Measurements from ENCODE around the gene ZC3H6. TPM values are rescaled to one million over a fixed set of nuclear protein-coding genes. Genes with fewer than 3 reads are reported as not detected.

ZC3H6 gene
- polyA plus RNA-seq, 1 of the 3 experiments (the other 2 are of a cell fraction) = 0.71 TPM

GRCh38 chr2:112322919-112323318 is 47.5 kb downstream of the ZC3H6 start (continued):
- no peak for TF ChIP-seq GATA2 (CRISPR knock-in tag; IDR thresholded peaks at IDR 0.05)
- TF ChIP-seq MEF2A (IDR thresholded peaks at IDR 0.05; ENCODE audit: borderline replicate concordance, low read depth) = no peak
- no peak for TF ChIP-seq TEAD4 (IDR thresholded peaks at IDR 0.05; ENCODE audit: borderline replicate concordance, insufficient read depth)
- no peak for TF ChIP-seq ZBTB33 (IDR thresholded peaks at IDR 0.05; ENCODE audit: borderline replicate concordance, low read depth)
- no peak for TF ChIP-seq NRF1 (IDR thresholded peaks at IDR 0.05; ENCODE audit: low read depth, low read length)

GRCh38 chr2:112332123-112332696 is 56.8 kb downstream of the ZC3H6 start:
- H4K20me1 ChIP-seq (ENCODE audit: insufficient read depth) = no peaks in the 10 kb centered on the region

More at GRCh38 chr2:112332123-112332696, 56.8 kb downstream of the ZC3H6 start:
- ChIA-PET POLR2A (no interaction called here), CTCF (no interaction called here)
- peaks cover 11 to 23% of the 10 kb centered on the region in 2 experiments for H3K36me3 ChIP-seq (replicated peaks in 1 of 2; ENCODE audit: control insufficient read depth in 1 of 2, insufficient read depth in 2 of 2, low read length in 1 of 2)
- no peak for DNase-seq
- no peak overlapping the region for H3K4me3 ChIP-seq (ENCODE audit: low read depth in 2 of 2, low read length in 1 of 2)
- H3K27ac ChIP-seq (ENCODE audit: low read depth in 2 of 2, low read length in 1 of 2) = no peak overlapping the region
- no peaks in the 10 kb centered on the region for H3F3A ChIP-seq (replicated peaks; ENCODE audit: insufficient read depth)
- no peak overlapping the region for H2AFZ ChIP-seq (ENCODE audit: low read depth)
- no peak overlapping the region for H3K9ac ChIP-seq
- 79% methylated on average over 5 of the region's 5 CpGs for whole genome bisulfite sequencing (ENCODE audit: low lambda C conversion rate)
- H3K9me3 ChIP-seq = no peaks in the 10 kb centered on the region
- no peaks in the 10 kb centered on the region for H3K4me1 ChIP-seq (ENCODE audit: control insufficient read depth in 1 of 2, insufficient read depth in 2 of 2, low read depth in 1 of 2, low read length in 1 of 2)
- H3K4me2 ChIP-seq = no peak overlapping the region
- H3K79me2 ChIP-seq (ENCODE audit: insufficient read depth) = no peaks in the 10 kb centered on the region
- no peaks in the 10 kb centered on the region for H3K27me3 ChIP-seq (ENCODE audit: insufficient read depth)
- no peaks in the 10 kb centered on the region for H3K9me2 ChIP-seq
- no peak for TF ChIP-seq FOXJ3 (CRISPR knock-in tag; IDR thresholded peaks at IDR 0.05)
- no peak for TF ChIP-seq RAD21 (IDR thresholded peaks at IDR 0.05; ENCODE audit: low read length)
- TF ChIP-seq GATA2 (CRISPR knock-in tag; IDR thresholded peaks at IDR 0.05) = no peak
- no peak for TF ChIP-seq PBX3 (IDR thresholded peaks at IDR 0.05)
- no peak for TF ChIP-seq IRF3 (IDR thresholded peaks at IDR 0.05; ENCODE audit: low read depth, low read length)
